H9 (cell line): Measurements from ENCODE around the gene CFAP46. TPM values are rescaled to one million over a fixed set of nuclear protein-coding genes. Genes with fewer than 3 reads are reported as not detected.

ENCODE experiments used
- DNase-seq: peaks from one replicate; pipeline ENCODE4 v3.0.0-alpha.2; 2017
- H2AFZ ChIP-seq: one replicate; pipeline ENCODE4 v1.6.1; 2013; ENCODE audit warnings: mild to moderate bottlenecking, low read length, control low read depth, moderate library complexity
- H2AK5ac ChIP-seq: 2 replicates; pipeline ENCODE4 v1.6.1; 2013; ENCODE audit warnings: low read length, control low read depth, mixed read lengths; ENCODE audit not compliant: insufficient read length
- H2BK120ac ChIP-seq: one replicate; pipeline ENCODE4 v1.6.1; 2013; ENCODE audit warnings: low read depth, mild to moderate bottlenecking, low read length, control low read depth, inconsistent platforms; ENCODE audit not compliant: poor library complexity, severe bottlenecking
- H2BK12ac ChIP-seq: 2 replicates; pipeline ENCODE4 v1.6.1; 2013; ENCODE audit warnings: low read length, control low read depth, mixed read lengths, low read depth; ENCODE audit not compliant: insufficient read length
- H2BK15ac ChIP-seq: 2 replicates; pipeline ENCODE4 v1.6.1; 2013; ENCODE audit warnings: low read depth, low read length, control low read depth
- H2BK20ac ChIP-seq: one replicate; pipeline ENCODE4 v1.6.1; 2013; ENCODE audit warnings: low read depth, mild to moderate bottlenecking, low read length, control low read depth, inconsistent platforms; ENCODE audit not compliant: poor library complexity, severe bottlenecking
- H2BK5ac ChIP-seq: 2 replicates; pipeline ENCODE4 v1.6.1; 2013; ENCODE audit warnings: low read length, control low read depth, mixed read lengths; ENCODE audit not compliant: insufficient read length
- H3K14ac ChIP-seq: 2 replicates; pipeline ENCODE4 v1.6.1; 2013; ENCODE audit warnings: low read length, control low read depth; ENCODE audit not compliant: insufficient read depth
- H3K18ac ChIP-seq: 2 replicates; pipeline ENCODE4 v1.6.1; 2013; ENCODE audit warnings: low read depth, mild to moderate bottlenecking, mixed read lengths, low read length, control low read depth; ENCODE audit not compliant: insufficient read length
- H3K23ac ChIP-seq: 2 replicates; pipeline ENCODE4 v1.6.1; 2013; ENCODE audit warnings: low read length, control low read depth, mixed read lengths, low read depth; ENCODE audit not compliant: insufficient read length
- H3K23me2 ChIP-seq: 2 replicates; pipeline ENCODE4 v1.6.1; 2013; ENCODE audit warnings: low read depth, mild to moderate bottlenecking, mixed read lengths, low read length, control low read depth; ENCODE audit not compliant: insufficient read length, poor library complexity, severe bottlenecking
- H3K27ac ChIP-seq: 2 replicates; pipeline ENCODE4 v1.5.1; 2013; ENCODE audit warnings: low read length, control low read depth, mixed read lengths, low read depth; ENCODE audit not compliant: insufficient read length
- H3K27me3 ChIP-seq: 2 replicates; pipeline ENCODE4 v1.6.1; 2013; ENCODE audit warnings: low read length, control low read depth, inconsistent platforms; ENCODE audit not compliant: insufficient read depth
- H3K4ac ChIP-seq: 2 replicates; pipeline ENCODE4 v1.6.1; 2013; ENCODE audit warnings: low read depth, mild to moderate bottlenecking, control low read depth, inconsistent platforms, low read length, moderate library complexity
- H3K4me1 ChIP-seq: 2 replicates; pipeline ENCODE4 v1.6.1; 2013; ENCODE audit warnings: low read length, control low read depth, inconsistent platforms; ENCODE audit not compliant: insufficient read depth
- H3K4me2 ChIP-seq: 2 replicates; pipeline ENCODE4 v1.6.1; 2013; ENCODE audit warnings: low read length, control low read depth, mixed read lengths; ENCODE audit not compliant: insufficient read length, insufficient read depth
- H3K56ac ChIP-seq: 2 replicates; pipeline ENCODE4 v1.6.1; 2013; ENCODE audit warnings: low read depth, mild to moderate bottlenecking, mixed read lengths, low read length, control low read depth; ENCODE audit not compliant: insufficient read length
- H3K79me1 ChIP-seq: 2 replicates; pipeline ENCODE4 v1.6.1; 2013; ENCODE audit warnings: low read depth, mild to moderate bottlenecking, moderate library complexity, low read length, control low read depth, inconsistent platforms; ENCODE audit not compliant: insufficient read depth, poor library complexity, severe bottlenecking
- H3K79me2 ChIP-seq: 2 replicates; pipeline ENCODE4 v1.6.1; 2013; ENCODE audit warnings: low read length, control low read depth, inconsistent platforms; ENCODE audit not compliant: insufficient read depth
- H3K9ac ChIP-seq: 2 replicates; pipeline ENCODE4 v1.6.1; 2013; ENCODE audit warnings: low read length, control low read depth, mixed read lengths; ENCODE audit not compliant: insufficient read length; ENCODE audit errors: extremely low read depth
- H3K9me3 ChIP-seq: one replicate; pipeline ENCODE4 v1.6.1; 2013; ENCODE audit warnings: low read depth, low read length, inconsistent platforms; ENCODE audit not compliant: control insufficient read depth
- H3T11ph ChIP-seq: one replicate; pipeline ENCODE4 v1.6.1; 2013; ENCODE audit warnings: mild to moderate bottlenecking, low read length, control low read depth, inconsistent platforms
- H4K20me1 ChIP-seq: one replicate; pipeline ENCODE4 v1.6.1; 2013; ENCODE audit not compliant: control insufficient read depth, insufficient read length, insufficient read depth
- H4K5ac ChIP-seq: 2 replicates; pipeline ENCODE4 v1.6.1; 2013; ENCODE audit warnings: low read depth, mild to moderate bottlenecking, mixed read lengths, low read length, control low read depth; ENCODE audit not compliant: insufficient read length
- H4K8ac ChIP-seq: replicated peaks from 2 replicates; pipeline ENCODE4 v1.6.1; 2013; ENCODE audit warnings: low read length, control low read depth, mixed read lengths, low read depth; ENCODE audit not compliant: insufficient read length
- H4K91ac ChIP-seq: 2 replicates; pipeline ENCODE4 v1.6.1; 2013; ENCODE audit warnings: low read depth, mild to moderate bottlenecking, moderate library complexity, mixed read lengths, low read length, control low read depth; ENCODE audit not compliant: insufficient read length
- H3K27ac Mint-ChIP-seq, 3 experiments: 2 replicates in 2 of 3; 3 replicates in 1 of 3; pipeline ENCODE4 v1.8.0; 2020 to 2021; ENCODE audit warnings: mixed read lengths in 3 of 3, mild to moderate bottlenecking in 1 of 3, moderate library complexity in 1 of 3
- H3K27me3 Mint-ChIP-seq: 2 replicates; pipeline ENCODE4 v1.8.0; 2021; ENCODE audit warnings: low read depth, mild to moderate bottlenecking, moderate library complexity, mixed read lengths
- H3K36me3 Mint-ChIP-seq, 3 experiments: 2 replicates in 2 of 3; 3 replicates in 1 of 3; pipeline ENCODE4 v1.8.0; 2020 to 2021; ENCODE audit warnings: low read depth in 3 of 3, mixed read lengths in 3 of 3; ENCODE audit not compliant: insufficient read depth in 1 of 3
- H3K4me1 Mint-ChIP-seq, 2 experiments: 2 replicates each; pipeline ENCODE4 v1.8.0; 2020; ENCODE audit warnings: mixed read lengths in 2 of 2
- H3K4me3 Mint-ChIP-seq, 2 experiments: 2 replicates in 1 of 2; 3 replicates in 1 of 2; pipeline ENCODE4 v1.8.0; 2020 to 2021; ENCODE audit warnings: mild to moderate bottlenecking in 2 of 2, mixed read lengths in 2 of 2, moderate library complexity in 1 of 2
- H3K9me3 Mint-ChIP-seq, 2 experiments: 2 replicates in 1 of 2; 3 replicates in 1 of 2; pipeline ENCODE4 v1.8.0; 2020; ENCODE audit warnings: mild to moderate bottlenecking in 2 of 2, mixed read lengths in 2 of 2, moderate library complexity in 1 of 2
- CTCF ChIP-seq: fragments of 200-600 bp; sonication (generic); conservative IDR thresholded peaks from 3 replicates; pipeline ENCODE4 v1.8.0; 2021; ENCODE audit warnings: antibody characterized with exemption, mild to moderate bottlenecking
- WGBS: extraction: QIAGEN DNeasy Blood & Tissue Kit; methylation state at CpG from one replicate; pipeline ENCODE4 v1.1.7; 2013; ENCODE audit warnings: missing lambda C conversion rate, low lambda C conversion rate, mixed read lengths; ENCODE audit not compliant: insufficient read length; ENCODE audit errors: extremely low coverage; 5-methylcytosine and 5-hydroxymethylcytosine counted together
- total RNA-seq: library from RNA; stranded (reverse); gene quantifications from 2 replicates; pipeline ENCODE4 v1.2.1, GENCODE V29; 2021

Gene CFAP46
- total RNA-seq, 1 experiment from 2014 or later: 3.1 TPM

- Histone ChIP-seq H3K14ac (no peak overlapping the region), H3K4me1 (no peaks in the 10 kb centered on the region), H2BK5ac (no peak overlapping the region), H2BK15ac (no peak overlapping the region), H3K56ac (no peak overlapping the region), H4K91ac (no peak overlapping the region), H2BK120ac (no peak overlapping the region), H3K23ac (no peak overlapping the region), H3K4me2 (no peak overlapping the region), H3K9me3 (peaks cover 6% of the 10 kb centered on the region), H3K27ac (no peak overlapping the region), H3K79me1 (no peaks in the 10 kb centered on the region), H2AFZ (no peak overlapping the region), H4K20me1 (no peaks in the 10 kb centered on the region), H3K79me2 (no peaks in the 10 kb centered on the region), H3K23me2 (no peaks in the 10 kb centered on the region), H3T11ph (no peak overlapping the region), H2AK5ac (no peak overlapping the region), H2BK12ac (no peak overlapping the region), H4K8ac (no peak overlapping the region), H2BK20ac (no peak overlapping the region), H3K27me3 (no peaks in the 10 kb centered on the region), H3K9ac (no peak overlapping the region), H4K5ac (no peak overlapping the region), H3K18ac (no peak overlapping the region), H3K4ac (no peak overlapping the region)
- no peak overlapping the region for H3K4me3 Mint-ChIP-seq
- DNase-seq: no peak
- H3K9me3 Mint-ChIP-seq: peaks cover 9 to 14% of the 10 kb centered on the region in 2 experiments
- H3K27me3 Mint-ChIP-seq: peaks cover 5% of the 10 kb centered on the region
- no CpG with 5 or more reads among the region's 1 CpG for WGBS
- peaks cover 3 to 7% (median 5%) of the 10 kb centered on the region in 3 experiments; a peak in 4 of 7 replicates for H3K36me3 Mint-ChIP-seq
- TF ChIP-seq CTCF: no peak
- no peak overlapping the region for H3K27ac Mint-ChIP-seq
- peaks cover 9 to 11% of the 10 kb centered on the region in 2 experiments for H3K4me1 Mint-ChIP-seq
These were observed 36.7 kb downstream of the CFAP46 start for GRCh38 chr10:132905661-132906060.
